HG02938 (cell line): ENCODE results near the gene IQSEC3.
"Not testable (repeated sequence)": the region's sequence is repeated elsewhere in the genome, so short reads cannot be mapped to it uniquely, and the experiment has no call there.

ENCODE experiments used
- ATAC-seq: cut with Tn5 transposase; IDR thresholded peaks from one replicate; pipeline ENCODE4 v1.9.1; 2021; ENCODE audit warnings: mild to moderate bottlenecking, moderate library complexity; ENCODE audit not compliant: unreplicated experiment

The IQSEC3 gene

GRCh38 chr12:133616-134232, 67.2 kb downstream of the IQSEC3 start:
- ATAC-seq = not testable (repeated sequence)

DNA sequence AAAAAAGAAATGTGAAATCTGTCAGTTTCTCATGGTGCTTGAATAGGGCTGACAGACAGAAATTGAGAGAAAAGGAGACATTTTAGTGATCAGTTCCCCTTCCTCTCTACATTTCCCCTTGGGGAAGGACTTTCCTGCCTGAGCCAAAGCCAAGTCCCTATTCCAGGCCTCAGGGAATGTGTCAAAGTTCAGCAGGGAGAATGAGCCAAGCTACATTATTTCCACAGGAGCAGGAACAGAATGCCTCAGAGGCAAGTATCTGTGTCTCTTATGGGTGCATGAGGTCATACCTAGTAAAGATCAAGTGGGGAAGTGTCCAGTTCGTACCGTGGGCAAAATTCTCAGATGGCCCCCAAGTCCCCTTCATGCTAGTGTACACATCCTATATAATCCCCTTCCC, 68.6 kb downstream of the IQSEC3 start:
- no peak for ATAC-seq

DNA sequence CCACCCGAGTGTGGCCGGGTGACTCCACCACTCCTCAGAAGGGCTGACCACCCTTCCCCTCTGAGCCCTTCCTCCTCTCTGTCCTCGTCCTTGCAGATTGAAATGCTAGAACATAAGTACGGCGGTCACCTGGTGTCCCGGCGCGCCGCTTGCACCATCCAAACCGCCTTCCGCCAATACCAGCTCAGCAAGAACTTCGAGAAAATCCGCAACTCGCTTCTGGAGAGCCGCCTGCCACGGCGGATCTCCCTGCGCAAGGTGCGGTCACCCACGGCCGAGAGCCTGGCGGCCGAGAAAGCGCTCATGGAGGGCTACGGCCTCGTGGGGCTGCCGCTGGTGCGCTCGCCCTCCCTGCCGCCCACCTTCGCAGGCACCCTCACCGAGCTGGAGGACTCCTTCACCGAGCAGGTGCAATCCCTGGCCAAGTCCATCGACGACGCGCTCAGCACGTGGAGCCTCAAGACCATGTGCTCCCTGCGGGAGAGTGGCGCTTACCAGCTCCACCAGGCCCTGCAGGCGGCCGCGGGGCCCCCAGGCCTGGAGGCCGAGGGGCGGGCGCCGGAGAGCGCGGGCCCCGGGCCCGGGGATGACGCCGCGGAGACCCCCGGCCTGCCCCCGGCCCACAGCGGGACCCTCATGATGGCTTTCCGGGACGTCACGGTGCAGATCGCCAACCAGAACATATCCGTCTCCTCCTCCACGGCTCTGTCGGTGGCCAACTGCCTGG, 71.8 kb downstream of the IQSEC3 start:
- no peak for ATAC-seq

DNA sequence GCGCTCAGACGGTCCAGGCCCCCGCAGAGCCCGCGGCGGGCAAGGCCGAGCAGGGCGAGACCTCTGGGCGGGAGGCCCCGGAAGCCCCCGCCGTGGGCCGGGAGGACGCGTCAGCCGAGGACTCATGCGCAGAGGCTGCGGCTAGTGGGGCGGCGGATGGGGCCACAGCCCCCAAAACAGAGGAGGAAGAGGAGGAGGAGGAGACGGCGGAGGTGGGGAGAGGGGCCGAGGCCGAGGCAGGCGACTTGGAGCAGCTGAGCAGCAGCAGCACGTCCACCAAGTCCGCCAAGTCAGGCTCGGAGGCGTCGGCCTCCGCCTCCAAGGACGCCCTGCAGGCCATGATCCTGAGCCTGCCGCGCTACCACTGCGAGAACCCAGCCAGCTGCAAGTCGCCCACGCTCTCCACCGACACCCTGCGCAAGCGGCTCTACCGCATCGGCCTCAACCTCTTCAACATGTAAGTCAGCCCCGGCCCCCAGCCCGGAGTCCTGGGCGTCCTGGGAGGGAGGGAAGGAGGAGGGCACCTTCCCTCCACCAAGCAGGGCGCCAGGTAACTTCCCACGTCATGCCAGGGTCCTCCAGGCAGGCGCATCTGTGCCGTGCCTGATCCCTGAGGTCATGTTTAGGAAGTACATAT, 72.4 kb downstream of the IQSEC3 start:
- ATAC-seq = no peak

- ATAC-seq = no peak
Measured at GRCh38 chr12:139585-139984, 73.0 kb downstream of the IQSEC3 start.

DNA sequence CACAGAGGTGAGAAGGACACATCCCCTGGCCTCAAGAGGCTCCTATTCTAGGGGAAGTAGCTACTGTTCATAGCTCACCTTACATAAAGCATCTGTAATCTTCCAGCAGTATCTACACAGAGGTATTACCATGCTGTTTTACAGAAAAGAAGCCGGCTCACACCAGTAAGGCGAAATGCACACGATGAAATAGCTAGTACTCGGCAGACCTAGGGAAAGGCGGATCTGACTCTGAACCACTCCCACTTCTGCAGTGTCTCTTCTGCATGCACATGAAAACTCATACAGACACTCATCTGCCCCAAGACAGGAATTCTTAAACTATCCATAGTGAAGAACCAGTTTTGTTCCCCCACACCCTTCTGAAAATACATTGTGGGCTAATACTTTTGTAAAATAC, 73.6 kb downstream of the IQSEC3 start:
- no peak for ATAC-seq

DNA sequence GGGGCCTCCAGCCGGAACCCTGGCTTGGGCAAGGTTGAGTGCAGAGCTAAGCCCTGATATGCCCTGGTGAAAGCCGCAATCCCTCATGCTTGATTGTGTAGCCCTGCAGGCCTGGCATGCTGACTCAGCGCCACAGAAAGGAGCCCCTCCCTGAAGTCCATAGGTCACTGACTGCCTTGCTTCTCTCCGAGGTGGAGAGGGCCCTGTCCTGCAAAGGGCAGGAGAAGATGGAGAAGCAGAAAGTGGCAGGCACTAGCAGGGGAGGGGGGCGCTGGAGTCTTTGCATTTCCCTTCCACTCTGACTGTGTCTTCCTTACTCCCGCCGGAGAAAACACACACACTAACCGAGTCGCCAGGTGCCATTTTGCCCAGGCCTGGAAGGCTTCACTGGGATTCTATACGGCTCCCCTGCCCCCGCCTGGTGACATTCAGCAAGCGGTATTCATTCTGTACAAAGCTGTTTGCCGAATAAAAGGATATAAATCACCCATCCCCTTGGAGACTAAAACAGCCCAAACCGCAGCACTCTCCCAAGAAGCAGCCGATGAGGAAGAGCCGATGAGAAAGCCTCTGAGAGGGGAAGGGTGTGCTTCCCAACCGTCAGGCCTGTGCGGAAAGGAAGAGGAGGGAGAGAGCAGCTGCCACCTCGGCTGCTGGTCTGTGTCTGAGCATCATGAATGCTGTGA, 77.5 kb downstream of the IQSEC3 start:
- no peak for ATAC-seq

DNA sequence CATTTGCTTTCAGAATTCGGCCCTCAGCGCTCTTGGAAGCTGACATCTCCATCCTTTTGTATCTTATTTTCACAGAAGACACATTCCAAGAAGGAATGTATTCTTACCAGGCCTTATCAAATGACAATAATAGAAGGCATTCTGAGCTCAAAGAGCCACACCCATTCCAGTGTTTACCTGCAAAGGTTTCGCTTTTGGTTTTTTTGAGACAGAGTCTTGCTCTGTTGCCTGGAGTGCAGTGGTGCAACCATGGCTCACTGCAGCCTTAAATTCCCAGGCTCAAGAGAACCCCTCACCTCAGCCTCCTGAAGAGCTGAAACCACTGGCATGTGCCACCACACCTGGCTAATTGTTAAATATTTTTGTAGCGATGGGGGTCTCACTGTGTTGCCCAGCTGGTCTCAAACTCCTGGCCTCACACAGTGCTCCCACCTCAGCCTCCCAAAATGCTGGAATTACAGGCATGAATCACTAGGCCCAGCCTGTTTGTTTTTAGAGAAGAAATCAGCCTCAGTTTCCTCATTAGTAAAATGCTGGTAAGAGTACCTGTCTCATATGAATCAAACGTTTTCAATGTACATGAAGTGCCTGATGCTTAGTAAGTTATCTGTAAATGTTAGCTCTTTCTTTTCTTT, 78.2 kb downstream of the IQSEC3 start:
- ATAC-seq = no peak

- ATAC-seq = no peak
Measured at GRCh38 chr12:145369-145960, 78.9 kb downstream of the IQSEC3 start.

- no peak for ATAC-seq
Measured at GRCh38 chr12:147242-147641, 80.7 kb downstream of the IQSEC3 start.

- no peak for ATAC-seq
Measured at GRCh38 chr12:148676-149416, 82.3 kb downstream of the IQSEC3 start.

GRCh38 chr12:151579-151978, 85.0 kb downstream of the IQSEC3 start:
- ATAC-seq = no peak

DNA sequence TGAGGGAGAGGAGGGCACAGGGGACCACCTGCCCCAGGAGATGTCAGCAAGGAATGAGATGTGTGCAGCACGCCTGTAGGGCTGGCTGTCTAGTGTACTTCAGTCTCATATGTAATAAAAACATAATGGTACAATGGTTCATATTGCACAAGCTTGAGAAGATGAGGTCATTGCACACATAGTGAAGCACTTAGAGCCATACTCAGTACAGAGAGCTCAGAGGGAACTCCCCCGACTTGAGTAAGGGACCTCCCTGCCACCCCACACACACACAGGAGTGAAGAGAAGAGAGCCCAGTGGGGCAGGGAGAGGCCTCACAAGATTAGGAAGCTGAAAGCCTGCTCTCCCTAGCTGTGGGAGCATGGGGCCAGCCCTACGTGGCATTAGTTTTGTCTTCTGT, 85.9 kb downstream of the IQSEC3 start:
- ATAC-seq = no peak

GRCh38 chr12:153080-153746, 86.6 kb downstream of the IQSEC3 start:
- no peak for ATAC-seq

- ATAC-seq = no peak
Measured at GRCh38 chr12:154058-154457, 87.5 kb downstream of the IQSEC3 start.

DNA sequence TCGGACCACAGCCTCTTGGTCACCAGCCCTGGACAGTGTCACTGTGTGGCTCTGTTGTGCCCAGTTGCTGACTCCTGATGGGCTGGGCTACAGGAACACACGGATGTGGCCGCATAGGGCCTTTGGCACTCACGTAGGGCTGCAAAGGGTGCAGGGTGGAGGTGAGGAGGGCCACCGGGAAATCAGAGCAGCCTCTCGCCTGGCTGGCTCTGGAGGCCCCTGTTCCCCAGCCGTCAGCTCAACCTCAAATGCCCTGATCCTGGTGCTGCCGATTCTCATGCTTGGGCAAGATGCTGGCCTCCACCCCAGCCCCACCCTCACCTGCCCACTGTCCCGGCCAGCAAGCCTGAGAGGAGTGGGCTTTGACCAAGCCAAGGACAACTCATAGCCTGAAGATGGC, 88.4 kb downstream of the IQSEC3 start:
- no peak for ATAC-seq

GRCh38 chr12:155646-156045, 89.1 kb downstream of the IQSEC3 start:
- no peak for ATAC-seq

DNA sequence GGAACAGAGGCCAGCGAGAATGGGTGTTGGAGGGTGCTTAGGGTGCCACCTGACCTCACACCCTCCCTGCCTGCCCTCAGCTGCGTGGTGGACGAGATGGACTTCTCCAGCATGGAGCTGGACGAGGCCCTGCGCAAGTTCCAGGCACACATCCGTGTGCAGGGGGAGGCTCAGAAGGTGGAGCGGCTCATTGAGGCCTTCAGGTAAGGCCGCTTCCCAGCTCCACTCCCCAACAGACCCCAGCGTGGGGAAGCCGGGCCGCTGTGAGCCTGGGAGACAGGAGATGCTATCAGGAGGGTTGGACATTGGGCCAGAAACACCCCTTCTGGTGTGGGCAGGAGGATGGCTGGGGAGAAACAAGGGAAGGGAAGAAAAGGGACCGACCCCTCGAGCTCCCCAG, 90.4 kb downstream of the IQSEC3 start:
- no peak for ATAC-seq

DNA sequence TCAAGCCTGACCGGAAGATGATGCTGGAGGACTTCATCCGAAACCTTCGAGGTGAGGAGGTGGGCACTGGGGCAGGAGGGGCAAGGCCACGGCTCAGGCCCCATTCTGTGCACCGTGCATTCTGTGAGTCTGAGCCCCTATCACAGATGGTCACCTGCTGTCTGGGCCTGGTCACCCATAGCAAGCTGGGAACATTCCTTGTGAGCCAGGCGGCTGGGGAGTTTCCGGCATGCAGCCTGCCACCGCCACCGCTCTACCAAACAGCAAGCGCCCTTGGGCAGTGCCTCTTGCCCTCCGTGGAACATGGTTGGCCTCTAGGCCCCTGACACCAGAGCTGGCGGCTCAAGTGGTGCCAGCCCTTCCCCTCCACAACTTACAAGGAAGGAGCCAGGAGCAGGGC, 91.1 kb downstream of the IQSEC3 start:
- ATAC-seq = no peak
